Body of pancreas (tissue), 4 donors: ENCODE measurements around the gene SYT8.
A peak's percentile ranks its signal among the peaks of the same experiment; 100 is the strongest.

Source experiments
- CTCF ChIP-seq, 7 experiments: fragments of 450-650 bp in 4 of 7; fragments of 200-600 bp in 3 of 7; sonication (generic) in 3 of 7; IDR thresholded peaks; one replicate each; pipeline ENCODE4 v1.5.1; 2016 to 2019; ENCODE audit warnings: antibody characterized with exemption in 7 of 7
- POLR2A ChIP-seq, 3 donors: fragments of 450-650 bp; IDR thresholded peaks; one replicate each; pipeline ENCODE4 v1.6.1; 2016; ENCODE audit warnings: antibody characterized with exemption in 3 of 3, mild to moderate bottlenecking in 2 of 3

GRCh38 chr11:1842149-1843097 is 7.6 kb downstream of the SYT8 start:
- TF ChIP-seq CTCF (IDR thresholded peaks at IDR 0.05) (no peak), POLR2A (IDR thresholded peaks at IDR 0.05) (peak; percentile 29 to 72 (median 68))
